HepG2 (cell line): Measurements from ENCODE around the gene GPR37. TPM values are rescaled to one million over a fixed set of nuclear protein-coding genes. Genes with fewer than 3 reads are reported as not detected.

ENCODE experiments used
- ATAC-seq: fragments of 200-7000 bp; cut with Tn5 transposase; 3 replicates; pipeline ENCODE4 v1.9.1; 2020; ENCODE audit warnings: mild to moderate bottlenecking, moderate library complexity
- BruUV-seq: library from RNA; stranded (reverse); fragments of 400-500 nt; replicated peaks from 2 replicates; lab custom pipeline; 2021; lab: Mats Ljungman, UMichigan
- CTCF ChIA-PET: fragments of 300-600 bp; formaldehyde crosslinking; extraction: SDS; loops from one replicate; lab custom pipeline; 2021; ENCODE audit warnings: low total read pairs, inconsistent platforms, low intra/inter-chr PET ratio; lab: Yijun Ruan, JAX
- POLR2A ChIA-PET: fragments of 350-600 bp; sonication (Branson Sonifier 250); formaldehyde crosslinking; loops from one replicate; lab custom pipeline; 2020; ENCODE audit warnings: antibody characterized with exemption, inconsistent platforms; lab: Yijun Ruan, JAX
- DNase-seq: peaks from one replicate; pipeline ENCODE4 v3.0.0-alpha.2; 2015; ENCODE audit warnings: low spot score
- FAIRE-seq: peaks from 3 replicates; lab custom pipeline; 2011; peaks lifted over from hg19 to GRCh38; lab: Jason Lieb, UNC
- H2AFZ ChIP-seq: one replicate; pipeline ENCODE4 v1.6.1; 2011; ENCODE audit warnings: low read length, inconsistent platforms
- H3K27ac ChIP-seq: fragments of 300-600 bp; 3 replicates; pipeline ENCODE4 v1.8.0; 2011; ENCODE audit warnings: mixed run types, mild to moderate bottlenecking, mixed read lengths, low read length, inconsistent platforms; ENCODE audit not compliant: insufficient read depth; ENCODE audit errors: extremely low read length
- H3K27me3 ChIP-seq, 2 experiments: fragments of 200-600 bp in 1 of 2; 2 replicates in 1 of 2; 3 replicates in 1 of 2; pipeline versions ENCODE4 v1.6.0 to v1.8.0; 2011; ENCODE audit warnings: low read length in 2 of 2, mild to moderate bottlenecking in 2 of 2, moderate library complexity in 2 of 2, inconsistent platforms in 1 of 2; ENCODE audit not compliant: insufficient read depth in 2 of 2, control insufficient read depth in 1 of 2
- H3K36me3 ChIP-seq, 2 experiments: fragments of 200-600 bp in 1 of 2; replicated peaks in 1 of 2; 2 replicates in 1 of 2; 3 replicates in 1 of 2; pipeline versions ENCODE4 v1.5.1 to v1.8.0; 2011; ENCODE audit warnings: low read length in 2 of 2, inconsistent platforms in 1 of 2; ENCODE audit not compliant: insufficient read depth in 2 of 2, control insufficient read depth in 1 of 2
- H3K4me1 ChIP-seq: 2 replicates; pipeline ENCODE4 v1.5.1; 2012; ENCODE audit warnings: low read length, inconsistent platforms; ENCODE audit not compliant: insufficient read depth
- H3K4me2 ChIP-seq: 2 replicates; pipeline ENCODE4 v1.6.0; 2011; ENCODE audit warnings: low read depth, low read length, inconsistent platforms
- H3K4me3 ChIP-seq, 3 experiments: fragments of 200-600 bp in 1 of 3; sonication (generic), shearing (Covaris generic) in 1 of 3; replicated peaks in 1 of 3; 2 replicates each; pipeline ENCODE4 v1.5.1; 2011 to 2016; ENCODE audit warnings: low read length in 3 of 3, inconsistent platforms in 2 of 3, low read depth in 2 of 3, mild to moderate bottlenecking in 2 of 3, control low read depth in 1 of 3, mixed read lengths in 1 of 3; ENCODE audit not compliant: insufficient read depth in 1 of 3
- H3K79me2 ChIP-seq: one replicate; pipeline ENCODE4 v1.6.1; 2011; ENCODE audit warnings: low read length, inconsistent platforms; ENCODE audit not compliant: insufficient read depth
- H3K9ac ChIP-seq: 2 replicates; pipeline ENCODE4 v1.6.0; 2011; ENCODE audit warnings: mild to moderate bottlenecking, low read depth, low read length, inconsistent platforms; ENCODE audit not compliant: insufficient read depth
- H3K9me3 ChIP-seq: 2 replicates; pipeline ENCODE4 v1.5.1; 2012; ENCODE audit warnings: mild to moderate bottlenecking, low read length
- H4K20me1 ChIP-seq: 2 replicates; pipeline ENCODE4 v1.6.0; 2011; ENCODE audit warnings: inconsistent platforms, mild to moderate bottlenecking, low read length, moderate library complexity; ENCODE audit not compliant: insufficient read depth
- CSRNP1 ChIP-seq: sonication (generic); formaldehyde crosslinking; IDR thresholded peaks from 2 replicates; pipeline ENCODE4 v1.8.1; 2023; ENCODE audit warnings: mild to moderate bottlenecking, missing genetic modification reagents
- ELF1 ChIP-seq: sonication (generic); formaldehyde crosslinking; IDR thresholded peaks from 2 replicates; pipeline ENCODE4 v1.4.0; 2020; ENCODE audit warnings: missing genetic modification reagents
- HMGXB3 ChIP-seq: sonication (generic); formaldehyde crosslinking; IDR thresholded peaks from 2 replicates; pipeline ENCODE4 v1.4.0; 2020; ENCODE audit warnings: missing genetic modification reagents, borderline replicate concordance
- PAX8 ChIP-seq: sonication (generic); formaldehyde crosslinking; IDR thresholded peaks from 2 replicates; pipeline ENCODE4 v1.8.0; 2022; ENCODE audit warnings: mild to moderate bottlenecking, missing genetic modification reagents, borderline replicate concordance
- PBX3 ChIP-seq: sonication (generic); formaldehyde crosslinking; IDR thresholded peaks from 2 replicates; pipeline ENCODE4 v1.8.1; 2023; ENCODE audit warnings: missing genetic modification reagents, inconsistent platforms, borderline replicate concordance
- PRDM10 ChIP-seq: sonication (generic); formaldehyde crosslinking; IDR thresholded peaks from 2 replicates; pipeline ENCODE4 v1.4.0; 2020; ENCODE audit warnings: low read depth, missing genetic modification reagents
- SOX5 ChIP-seq: IDR thresholded peaks from 2 replicates; pipeline ENCODE4 v1.6.1; 2016; ENCODE audit warnings: borderline replicate concordance
- WGBS: methylation state at CpG from one replicate; pipeline ENCODE4 v1.1.6; 2017; ENCODE audit warnings: low lambda C conversion rate; 5-methylcytosine and 5-hydroxymethylcytosine counted together
- in situ Hi-C: cut with HindIII; loops from 2 replicates; pipeline ENCODE4 v1.10.0; 2017; ENCODE audit warnings: low pct_unique_long_range_greater_than_20kb; ENCODE audit not compliant: extremely low pct_ligation_motif_present
- intact Hi-C: fragments of 100-400 bp; cut with micrococcal nuclease; formaldehyde crosslinking; loops from one replicate; pipeline ENCODE4 v1.10.0; 2022; ENCODE audit not compliant: unreplicated experiment
- polyA plus RNA-seq, 8 experiments: library from polyadenylated mRNA; depleted of rRNA in 3 of 8; stranded (reverse) in 7 of 8; unstranded in 1 of 8; fragments of >200 nt; fragmentation: Illumina TruSeq in 4 of 8; extraction: Trizol in 4 of 8; gene quantifications; 2 replicates each; pipeline versions ENCODE4 v1.2.1 to v1.2.3, GENCODE V29; 2011 to 2016; ENCODE audit warnings: low read depth in 4 of 8, missing spikeins in 1 of 8, mixed read lengths in 1 of 8; ENCODE audit not compliant: insufficient read depth in 1 of 8
- total RNA-seq, 5 experiments: library from RNA; depleted of rRNA; stranded (reverse); fragments of >200 nt; fragmentation: Illumina TruSeq; extraction: Trizol; gene quantifications; 2 replicates each; pipeline ENCODE4 v1.2.3, GENCODE V29; 2016; ENCODE audit warnings: low read depth in 1 of 5

The GPR37 gene
- total and polyA plus RNA-seq, 2 of the 13 experiments (the other 11 are each of a cell fraction or from before 2014, with no cell fraction given) = not detected

- no peak for TF ChIP-seq PRDM10 (CRISPR knock-in tag)
- no peak for TF ChIP-seq CSRNP1 (CRISPR knock-in tag)
- no peak for TF ChIP-seq PBX3
These were observed 48.6 kb upstream of the GPR37 start (continued) for GRCh38 chr7:124813994-124814798.

GRCh38 chr7:124812764-124813163 lies 47.2 kb upstream of the GPR37 start:
- Histone ChIP-seq H2AFZ (no peak overlapping the region), H3K79me2 (no peaks in the 10 kb centered on the region), H3K9ac (no peak overlapping the region), H3K9me3 (no peaks in the 10 kb centered on the region), H3K27ac (no peak overlapping the region), H3K36me3 (no peaks in the 10 kb centered on the region), H3K4me2 (no peak overlapping the region), H3K4me1 (no peaks in the 10 kb centered on the region), H4K20me1 (no peaks in the 10 kb centered on the region), H3K27me3 (no peaks in the 10 kb centered on the region), H3K4me3 (no peak overlapping the region)
- in situ Hi-C loops (no loop called here), intact Hi-C loops (no loop called here)
- DNase-seq = no peak
- no peak for FAIRE-seq
- no peak for ATAC-seq
- CTCF ChIA-PET = no interaction called here
- no TSS peak for BruUV-seq
- POLR2A ChIA-PET = no interaction called here
- 18% methylated on average over 2 of the region's 2 CpGs for WGBS
- TF ChIP-seq HMGXB3 (no peak), SOX5 (no peak), ELF1 (CRISPR knock-in tag) (no peak), PAX8 (CRISPR knock-in tag) (no peak)
